H1 (cell line): ENCODE data around the gene APMAP. TPM values are rescaled to one million over a fixed set of nuclear protein-coding genes. Genes with fewer than 3 reads are reported as not detected.

ENCODE experiments used
- CTCF ChIA-PET: fragments of 300-600 bp; sonication (Branson Sonifier 250); formaldehyde crosslinking; loops from one replicate; lab custom pipeline; 2021; ENCODE audit not compliant: partially characterized antibody; lab: Charles Lee
- POLR2A ChIA-PET: fragments of 300-600 bp; sonication (Branson Sonifier 250); formaldehyde crosslinking; loops from one replicate; lab custom pipeline; 2021; ENCODE audit warnings: inconsistent platforms; ENCODE audit not compliant: partially characterized antibody; lab: Charles Lee
- DNase-seq, 2 experiments: peaks; one replicate each; pipeline versions ENCODE4 v3.0.0 to v3.0.0-alpha.2; 2010 to 2022; ENCODE audit warnings: low spot score in 2 of 2, low read depth in 1 of 2, mixed read lengths in 1 of 2
- FAIRE-seq: peaks from 2 replicates; lab custom pipeline; 2011; peaks lifted over from hg19 to GRCh38; lab: Jason Lieb, UNC
- H2AFZ ChIP-seq: 2 replicates; pipeline ENCODE4 v1.8.1; 2012; ENCODE audit warnings: low read length, inconsistent platforms
- H2AK5ac ChIP-seq: 2 replicates; pipeline ENCODE4 v1.6.1; 2013; ENCODE audit warnings: low read depth, low read length
- H2BK120ac ChIP-seq: replicated peaks from 2 replicates; pipeline ENCODE3; 2013; ENCODE audit warnings: low read depth, low read length, inconsistent platforms
- H2BK12ac ChIP-seq: 2 replicates; pipeline ENCODE4 v1.6.1; 2013; ENCODE audit warnings: low read depth, low read length
- H2BK15ac ChIP-seq: 2 replicates; pipeline ENCODE4 v1.6.1; 2013; ENCODE audit warnings: low read length
- H2BK20ac ChIP-seq: 2 replicates; pipeline ENCODE4 v1.6.1; 2013; ENCODE audit warnings: low read length
- H2BK5ac ChIP-seq: 2 replicates; pipeline ENCODE4 v1.6.1; 2013; ENCODE audit warnings: low read depth, low read length
- H3K14ac ChIP-seq: 2 replicates; pipeline ENCODE4 v1.6.1; 2013; ENCODE audit warnings: inconsistent platforms; ENCODE audit not compliant: insufficient read length
- H3K18ac ChIP-seq: 2 replicates; pipeline ENCODE4 v1.6.1; 2013; ENCODE audit warnings: low read length; ENCODE audit errors: extremely low read depth
- H3K23ac ChIP-seq: 2 replicates; pipeline ENCODE4 v1.6.1; 2013; ENCODE audit warnings: inconsistent platforms; ENCODE audit not compliant: insufficient read length
- H3K23me2 ChIP-seq: 2 replicates; pipeline ENCODE4 v1.6.1; 2013; ENCODE audit warnings: low read depth, low read length
- H3K27ac ChIP-seq: 2 replicates; pipeline ENCODE4 v1.6.1; 2011; ENCODE audit warnings: low read depth, low read length, inconsistent platforms
- H3K27me3 ChIP-seq, 4 experiments: replicated peaks in 1 of 4; 1 replicate in 1 of 4; 2 replicates in 3 of 4; pipeline versions ENCODE4 v1.6.1 to v1.8.1; 2011 to 2013; ENCODE audit warnings: low read length in 3 of 4, mild to moderate bottlenecking in 3 of 4, inconsistent platforms in 2 of 4, mixed read lengths in 2 of 4, moderate library complexity in 1 of 4; ENCODE audit not compliant: control insufficient read depth in 3 of 4, insufficient read depth in 3 of 4; ENCODE audit errors: extremely low read depth in 1 of 4
- H3K36me3 ChIP-seq, 4 experiments: 2 replicates each; pipeline versions ENCODE4 v1.6.1 to v1.8.1; 2011 to 2013; ENCODE audit warnings: mild to moderate bottlenecking in 4 of 4, low read length in 3 of 4, moderate library complexity in 2 of 4, control low read depth in 1 of 4, inconsistent platforms in 1 of 4; ENCODE audit not compliant: insufficient read depth in 4 of 4, control insufficient read depth in 2 of 4
- H3K4ac ChIP-seq: replicated peaks from 2 replicates; pipeline ENCODE3; 2013; ENCODE audit warnings: low read length, low read depth, mixed read lengths, inconsistent platforms; ENCODE audit not compliant: insufficient read length
- H3K4me1 ChIP-seq, 4 experiments: replicated peaks in 1 of 4; 1 replicate in 1 of 4; 2 replicates in 3 of 4; pipeline versions ENCODE4 v1.6.1 to v1.8.1; 2011 to 2013; ENCODE audit warnings: low read length in 3 of 4, inconsistent platforms in 2 of 4, mixed read lengths in 1 of 4; ENCODE audit not compliant: insufficient read depth in 4 of 4, control insufficient read depth in 3 of 4
- H3K4me2 ChIP-seq, 2 experiments: 2 replicates each; pipeline versions ENCODE4 v1.6.1 to v1.8.1; 2011 to 2013; ENCODE audit warnings: low read depth in 2 of 2, low read length in 2 of 2, control low read depth in 1 of 2, inconsistent platforms in 1 of 2, mild to moderate bottlenecking in 1 of 2; ENCODE audit not compliant: insufficient read depth in 1 of 2
- H3K4me3 ChIP-seq, 4 experiments: fragments of 200-600, 300-600 bp in 1 of 4; sonication (generic), shearing (Covaris generic), sonication (Bioruptor Twin) in 1 of 4; 2 replicates each; pipeline versions ENCODE4 v1.5.1 to v1.8.1; 2011 to 2016; ENCODE audit warnings: low read length in 4 of 4, low read depth in 3 of 4, control low read depth in 2 of 4, inconsistent platforms in 2 of 4, mild to moderate bottlenecking in 2 of 4, mixed read lengths in 1 of 4, moderate library complexity in 1 of 4; ENCODE audit not compliant: insufficient read depth in 2 of 4; ENCODE audit errors: extremely low read depth in 1 of 4
- H3K56ac ChIP-seq: replicated peaks from 2 replicates; pipeline ENCODE3; 2013; ENCODE audit warnings: low read depth, mild to moderate bottlenecking, mixed read lengths, low read length, inconsistent platforms; ENCODE audit not compliant: insufficient read length
- H3K79me1 ChIP-seq: 2 replicates; pipeline ENCODE4 v1.6.1; 2013; ENCODE audit warnings: low read depth, low read length, control low read depth
- H3K79me2 ChIP-seq, 2 experiments: 2 replicates each; pipeline versions ENCODE4 v1.6.1 to v1.8.1; 2012 to 2013; ENCODE audit warnings: low read length in 2 of 2, mild to moderate bottlenecking in 2 of 2, inconsistent platforms in 1 of 2; ENCODE audit not compliant: insufficient read depth in 2 of 2, control insufficient read depth in 1 of 2
- H3K9ac ChIP-seq, 4 experiments: replicated peaks in 1 of 4; 1 replicate in 1 of 4; 2 replicates in 3 of 4; pipeline versions ENCODE4 v1.6.1 to v1.8.1; 2011 to 2013; ENCODE audit warnings: low read depth in 3 of 4, low read length in 3 of 4, control low read depth in 2 of 4, mild to moderate bottlenecking in 2 of 4, moderate library complexity in 2 of 4, inconsistent platforms in 1 of 4; ENCODE audit errors: extremely low read depth in 1 of 4
- H3K9me3 ChIP-seq, 2 experiments: 2 replicates each; pipeline versions ENCODE4 v1.6.1 to v1.8.1; 2012 to 2013; ENCODE audit warnings: mild to moderate bottlenecking in 2 of 2, moderate library complexity in 2 of 2, control low read depth in 1 of 2, inconsistent platforms in 1 of 2, low read depth in 1 of 2, low read length in 1 of 2, mixed read lengths in 1 of 2; ENCODE audit not compliant: insufficient read depth in 2 of 2
- H4K20me1 ChIP-seq, 2 experiments: replicated peaks in 1 of 2; 2 replicates each; pipeline versions ENCODE3 to v1.8.1; 2011 to 2013; ENCODE audit warnings: inconsistent platforms in 2 of 2, low read length in 2 of 2, mild to moderate bottlenecking in 1 of 2; ENCODE audit not compliant: insufficient read depth in 2 of 2, control insufficient read depth in 1 of 2
- H4K5ac ChIP-seq: 2 replicates; pipeline ENCODE4 v1.6.1; 2013; ENCODE audit warnings: low read length, low read depth, mixed read lengths, inconsistent platforms; ENCODE audit not compliant: insufficient read length
- H4K8ac ChIP-seq: 2 replicates; pipeline ENCODE4 v1.8.0; 2013; ENCODE audit warnings: mild to moderate bottlenecking, moderate library complexity, low read length, inconsistent platforms; ENCODE audit not compliant: insufficient read depth; ENCODE audit errors: extremely low read depth
- H4K91ac ChIP-seq: replicated peaks from 2 replicates; pipeline ENCODE3; 2013; ENCODE audit warnings: low read length, mixed read lengths, inconsistent platforms; ENCODE audit not compliant: insufficient read length
- CBX5 ChIP-seq: fragments of 300-800, 300-1000 bp; sonication (generic); IDR thresholded peaks from 2 replicates; pipeline ENCODE4 v1.7.1; 2016; ENCODE audit warnings: antibody characterized with exemption, low read length, low read depth
- POLR2AphosphoS5 ChIP-seq: IDR thresholded peaks from 2 replicates; pipeline ENCODE4 v1.6.1; 2011; ENCODE audit warnings: low read depth, low read length
- RXRA ChIP-seq: IDR thresholded peaks from 2 replicates; pipeline ENCODE4 v1.6.1; 2011; ENCODE audit warnings: low read depth, mild to moderate bottlenecking, low read length, moderate library complexity; ENCODE audit not compliant: insufficient read depth
- SIN3A ChIP-seq, 2 experiments: IDR thresholded peaks in 1 of 2; conservative IDR thresholded peaks in 1 of 2; 2 replicates each; pipeline ENCODE4 v1.6.1; 2011 to 2012; ENCODE audit warnings: low read length in 2 of 2, improper control_type of control experiment in 1 of 2, low read depth in 1 of 2, mild to moderate bottlenecking in 1 of 2
- TBP ChIP-seq: IDR thresholded peaks from 2 replicates; pipeline ENCODE4 v1.6.1; 2011; ENCODE audit warnings: low read depth, low read length, improper control_type of control experiment
- TEAD4 ChIP-seq: IDR thresholded peaks from 2 replicates; pipeline ENCODE4 v1.6.1; 2012; ENCODE audit warnings: low read depth, low read length, inconsistent platforms, mixed read lengths
- ZNF274 ChIP-seq: IDR thresholded peaks from 2 replicates; pipeline ENCODE4 v1.7.0; 2012; ENCODE audit warnings: low read length, borderline replicate concordance; ENCODE audit errors: extremely low read depth
- whole genome bisulfite sequencing, 2 experiments: shearing (Covaris generic) in 1 of 2; methylation state at CpG; one replicate each; pipeline versions ENCODE4 v1.1.6 to v1.1.7; 2013 to 2015; ENCODE audit warnings: low lambda C conversion rate in 2 of 2, mixed read lengths in 2 of 2, inconsistent platforms in 1 of 2, low coverage in 1 of 2, missing lambda C conversion rate in 1 of 2; ENCODE audit not compliant: insufficient replicate concordance in 2 of 2, insufficient coverage in 1 of 2, insufficient read length in 1 of 2; ENCODE audit errors: extremely low coverage in 1 of 2, missing lambda C conversion rate in 1 of 2; 5-methylcytosine and 5-hydroxymethylcytosine counted together
- polyA plus RNA-seq, 7 experiments: library from polyadenylated mRNA; depleted of rRNA in 3 of 7; stranded (reverse) in 5 of 7; unstranded in 2 of 7; fragments of >200 nt in 5 of 7; fragments of 200-250 nt in 2 of 7; gene quantifications; 1 replicate in 5 of 7; 2 replicates in 1 of 7; 4 replicates in 1 of 7; pipeline versions ENCODE4 v1.2.1 to v1.2.3, GENCODE V29; 2011 to 2013; ENCODE audit warnings: missing spikeins in 2 of 7, mixed read lengths in 2 of 7
- total RNA-seq: library from RNA; stranded (reverse); fragmentation: NEBNext Ultra II Directional; extraction: Animal tissue kit (Norgen Biotek cat#: 25700); gene quantifications from 2 replicates; pipeline ENCODE4 v1.2.1, GENCODE V29; 2021

The APMAP gene
- total and polyA plus RNA-seq, 2 of the 8 experiments (the other 6 are each of a cell fraction or from before 2014, with no cell fraction given): 31.3 to 66.0 TPM

DNA sequence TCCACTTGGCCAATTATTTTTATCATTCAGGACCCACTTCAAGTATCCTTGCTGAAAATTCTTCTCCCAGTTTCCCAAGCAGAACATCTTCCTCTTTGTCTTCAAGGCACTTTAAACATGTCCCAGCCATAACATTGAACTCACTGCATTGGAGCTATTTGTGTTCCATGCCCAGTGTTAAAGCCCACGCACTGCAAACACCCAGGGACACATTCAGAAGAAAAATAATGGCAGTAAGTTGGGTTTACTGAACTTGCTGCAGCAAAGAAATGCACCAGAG lies 1.6 kb upstream of the APMAP start:
- Histone ChIP-seq H2AFZ (no peak overlapping the region), H4K5ac (no peak overlapping the region)

More for the DNA sequence above, 1.6 kb upstream of the APMAP start:
- POLR2A ChIA-PET: interaction anchor here (0.7 to 1.9 kb wide), 2 partner anchors 70 to 253 kb away, joined by 3 to 8 read pairs; no protein-coding TSS in a partner anchor
- 100% methylated on average over 1 of the region's 1 CpG; no CpG with 5 or more reads in 1 of the 2 experiments for WGBS, 2 experiments
- Histone ChIP-seq H2BK15ac (no peak overlapping the region), H3K4me2 (no peak overlapping the region), H4K91ac (no peak overlapping the region), H3K9me3 (no peaks in the 10 kb centered on the region), H3K4ac (no peak overlapping the region), H4K20me1 (peaks cover 0 to 4% of the 10 kb centered on the region in 2 experiments), H4K8ac (no peak overlapping the region), H3K27ac (no peak overlapping the region), H3K23me2 (peaks cover 3% of the 10 kb centered on the region), H2AK5ac (no peak overlapping the region), H3K79me2 (peaks cover 3 to 29% of the 10 kb centered on the region in 2 experiments; a peak in 3 of 4 replicates), H3K14ac (no peak overlapping the region), H2BK12ac (no peak overlapping the region), H3K4me3 (no peak overlapping the region), H3K79me1 (peaks cover 2% of the 10 kb centered on the region; the same call in 1 of the 2 replicates), H3K27me3 (no peaks in the 10 kb centered on the region; a peak in 1 of 7 replicates), H2BK5ac (no peak overlapping the region), H3K18ac (no peak overlapping the region), H3K36me3 (no peaks in the 10 kb centered on the region), H2BK20ac (no peak overlapping the region), H3K23ac (no peak overlapping the region), H3K56ac (no peak overlapping the region), H2BK120ac (no peak overlapping the region), H3K4me1 (peaks cover 0 to 7% (median 0%) of the 10 kb centered on the region in 4 experiments; a peak in 1 of 7 replicates), H3K9ac (no peak overlapping the region)
- DNase-seq: no peak
- CTCF ChIA-PET: interaction anchor here (0.7 to 4.0 kb wide), 16 partner anchors 8 to 296 kb away, joined by 3 to 121 read pairs (median 4); partner anchors contain the start of gene ACSS1
- no peak for TF ChIP-seq RXRA
- no peak for TF ChIP-seq POLR2AphosphoS5
- TF ChIP-seq CBX5: no peak
- TF ChIP-seq TEAD4: no peak
- TF ChIP-seq ZNF274: no peak
- TF ChIP-seq SIN3A (conservative IDR thresholded peaks at IDR 0.05 in 1 of 2, IDR thresholded peaks at IDR 0.05 in 1 of 2; ENCODE audit: low read depth in 1 of 2, low read length in 2 of 2): no peak
- TF ChIP-seq TBP: no peak
- FAIRE-seq: no peak
